Peyer's patch (tissue), 4 donors: ENCODE results near the gene GPR18.

Experiments used
- POLR2A ChIP-seq, 2 donors: fragments of 450-650 bp; IDR thresholded peaks; one replicate each; pipeline ENCODE4 v1.5.1; 2017; ENCODE audit warnings: antibody characterized with exemption in 2 of 2, mild to moderate bottlenecking in 2 of 2, moderate library complexity in 2 of 2
- TF ChIP-seq, protein P1 (sequence below), 6 experiments: fragments of 450-650 bp in 4 of 6; fragments of 200-600 bp in 2 of 6; sonication (generic) in 1 of 6; IDR thresholded peaks; one replicate each; pipeline ENCODE4 v1.5.1; 2017 to 2019; ENCODE audit warnings: antibody characterized with exemption in 6 of 6, mild to moderate bottlenecking in 3 of 6, moderate library complexity in 1 of 6

DNA sequence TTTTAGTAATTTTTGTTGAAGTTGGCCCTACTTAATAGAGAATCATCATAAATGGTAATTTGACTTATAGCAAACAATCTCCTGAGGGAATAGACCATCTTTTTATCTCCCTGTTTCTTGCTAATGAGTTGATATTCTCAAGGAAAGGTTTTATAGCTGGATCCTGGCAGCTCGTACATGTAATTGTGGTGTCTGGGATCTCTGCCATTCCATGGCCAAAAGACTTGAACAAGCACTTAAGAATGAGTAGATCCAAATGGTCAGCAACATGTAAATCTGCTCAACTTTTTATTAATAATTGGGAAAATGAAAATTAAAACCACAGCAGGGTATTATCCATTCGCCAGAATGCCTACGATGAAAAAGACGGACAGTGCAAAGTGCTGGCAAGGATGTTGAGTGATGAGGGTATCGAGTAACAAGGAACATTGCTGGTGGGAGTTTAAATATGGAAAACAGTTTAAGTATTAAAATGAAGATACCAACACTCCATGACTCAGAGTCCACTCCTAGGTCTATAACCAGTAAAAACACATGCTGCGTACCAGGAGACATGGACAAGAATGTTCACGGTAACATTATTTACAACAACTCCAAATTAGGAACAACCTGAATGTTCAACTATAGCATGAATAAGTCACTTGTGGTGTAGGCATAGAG lies 5.1 kb upstream of the GPR18 start:
- TF ChIP-seq, protein P1, sequence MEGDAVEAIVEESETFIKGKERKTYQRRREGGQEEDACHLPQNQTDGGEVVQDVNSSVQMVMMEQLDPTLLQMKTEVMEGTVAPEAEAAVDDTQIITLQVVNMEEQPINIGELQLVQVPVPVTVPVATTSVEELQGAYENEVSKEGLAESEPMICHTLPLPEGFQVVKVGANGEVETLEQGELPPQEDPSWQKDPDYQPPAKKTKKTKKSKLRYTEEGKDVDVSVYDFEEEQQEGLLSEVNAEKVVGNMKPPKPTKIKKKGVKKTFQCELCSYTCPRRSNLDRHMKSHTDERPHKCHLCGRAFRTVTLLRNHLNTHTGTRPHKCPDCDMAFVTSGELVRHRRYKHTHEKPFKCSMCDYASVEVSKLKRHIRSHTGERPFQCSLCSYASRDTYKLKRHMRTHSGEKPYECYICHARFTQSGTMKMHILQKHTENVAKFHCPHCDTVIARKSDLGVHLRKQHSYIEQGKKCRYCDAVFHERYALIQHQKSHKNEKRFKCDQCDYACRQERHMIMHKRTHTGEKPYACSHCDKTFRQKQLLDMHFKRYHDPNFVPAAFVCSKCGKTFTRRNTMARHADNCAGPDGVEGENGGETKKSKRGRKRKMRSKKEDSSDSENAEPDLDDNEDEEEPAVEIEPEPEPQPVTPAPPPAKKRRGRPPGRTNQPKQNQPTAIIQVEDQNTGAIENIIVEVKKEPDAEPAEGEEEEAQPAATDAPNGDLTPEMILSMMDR (IDR thresholded peaks at IDR 0.05): no peak
- TF ChIP-seq POLR2A (IDR thresholded peaks at IDR 0.05): no peak
